NCI-H2081 (cell line): ENCODE measurements around the gene GOLGA8B.
"Not testable (repeated sequence)": the region's sequence is repeated elsewhere in the genome, so short reads cannot be mapped to it uniquely, and the experiment has no call there.

Experiments
- DNase-seq, 2 experiments: peaks; one replicate each; lab custom pipeline; 2025; lab: John Stamatoyannopoulos, UW

The GOLGA8B gene

GRCh38 chr15:34583399-34584329 is at the start of gene GOLGA8B:
Gene GOLGA8B, minus strand, starts transcription at chr15:34583651. Its CDS starts 47,739 bp downstream, at chr15:34535912.
- peak; percentile 80 for DNase-seq

- not testable (repeated sequence) for DNase-seq
Measured at GRCh38 chr15:34633165-34633564, 49.7 kb upstream of the GOLGA8B start.

GRCh38 chr15:34628577-34629152 is 45.2 kb upstream of the GOLGA8B start:
- no peak for DNase-seq

GRCh38 chr15:34625007-34625406 is 41.6 kb upstream of the GOLGA8B start:
- DNase-seq = no peak

- DNase-seq = peak in 1 of 2 experiments; percentile 24
Measured at GRCh38 chr15:34621675-34622074, 38.2 kb upstream of the GOLGA8B start.

- peak in 1 of 2 experiments; percentile 5 for DNase-seq
Measured at GRCh38 chr15:34620814-34621213, 37.4 kb upstream of the GOLGA8B start.

GRCh38 chr15:34620142-34620541 is 36.7 kb upstream of the GOLGA8B start:
- no peak for DNase-seq

- DNase-seq = no peak
Measured at GRCh38 chr15:34619151-34619550, 35.7 kb upstream of the GOLGA8B start.

GRCh38 chr15:34618073-34618472 is 34.6 kb upstream of the GOLGA8B start:
- no peak for DNase-seq

GRCh38 chr15:34616613-34617012 is 33.2 kb upstream of the GOLGA8B start:
- DNase-seq = no peak

GRCh38 chr15:34613997-34614396 is 30.5 kb upstream of the GOLGA8B start:
- no peak for DNase-seq

GRCh38 chr15:34613301-34613700 is 29.9 kb upstream of the GOLGA8B start:
- no peak for DNase-seq

GRCh38 chr15:34610354-34610753 is 26.9 kb upstream of the GOLGA8B start:
- peak in 1 of 2 experiments; percentile 1 for DNase-seq

- no peak for DNase-seq
Measured at GRCh38 chr15:34609102-34610057, 25.9 kb upstream of the GOLGA8B start.

GRCh38 chr15:34608517-34608916 is 25.1 kb upstream of the GOLGA8B start:
- DNase-seq = no peak

GRCh38 chr15:34607832-34608231 is 24.4 kb upstream of the GOLGA8B start:
- no peak for DNase-seq

GRCh38 chr15:34606545-34606944 is 23.1 kb upstream of the GOLGA8B start:
- DNase-seq = no peak

- no peak for DNase-seq
Measured at GRCh38 chr15:34606131-34606530, 22.7 kb upstream of the GOLGA8B start.

- no peak for DNase-seq
Measured at GRCh38 chr15:34603095-34603494, 19.6 kb upstream of the GOLGA8B start.

GRCh38 chr15:34600923-34601322 is 17.5 kb upstream of the GOLGA8B start:
- no peak for DNase-seq

GRCh38 chr15:34598799-34599585 is 15.5 kb upstream of the GOLGA8B start:
- DNase-seq = no peak
